Measurements from ENCODE around the gene PAK4.

Gene PAK4

GRCh38 chr19:39147480-39147879 lies 21.9 kb downstream of the PAK4 start:
- DNase-seq, result no peak

GRCh38 chr19:39148939-39149529 lies 23.4 kb downstream of the PAK4 start:
- no peak for DNase-seq

- no peak for DNase-seq
Measured at GRCh38 chr19:39150235-39150634, 24.6 kb downstream of the PAK4 start.

GRCh38 chr19:39150807-39151600 lies 25.4 kb downstream of the PAK4 start:
- DNase-seq, result no peak

GRCh38 chr19:39152066-39152465 lies 26.5 kb downstream of the PAK4 start:
- no peak for DNase-seq

- DNase-seq, result no peak
Measured at GRCh38 chr19:39154100-39154628, 28.6 kb downstream of the PAK4 start.

- DNase-seq, result no peak
Measured at GRCh38 chr19:39154629-39155100, 29.1 kb downstream of the PAK4 start.

GRCh38 chr19:39155114-39155700 lies 29.6 kb downstream of the PAK4 start:
- DNase-seq, result no peak

- DNase-seq, result no peak
Measured at GRCh38 chr19:39155741-39156140, 30.2 kb downstream of the PAK4 start.

- no peak for DNase-seq
Measured at GRCh38 chr19:39156326-39157230, 31.0 kb downstream of the PAK4 start.

- DNase-seq, result no peak
Measured at GRCh38 chr19:39157275-39157996, 31.9 kb downstream of the PAK4 start.

- no peak for DNase-seq
Measured at GRCh38 chr19:39157997-39158389, 32.4 kb downstream of the PAK4 start.

GRCh38 chr19:39158646-39159260 lies 33.2 kb downstream of the PAK4 start:
- no peak for DNase-seq

- DNase-seq, result no peak
Measured at GRCh38 chr19:39160523-39160861, 34.9 kb downstream of the PAK4 start.

GRCh38 chr19:39160889-39161672 lies 35.5 kb downstream of the PAK4 start:
- no peak for DNase-seq

- no peak for DNase-seq
Measured at GRCh38 chr19:39162441-39163043, 37.0 kb downstream of the PAK4 start.

GRCh38 chr19:39163621-39164020 lies 38.0 kb downstream of the PAK4 start:
- DNase-seq, result no peak

- DNase-seq, result no peak
Measured at GRCh38 chr19:39164289-39164688, 38.7 kb downstream of the PAK4 start.

- DNase-seq, result no peak
Measured at GRCh38 chr19:39165857-39166256, 40.3 kb downstream of the PAK4 start.

- DNase-seq, result no peak
Measured at GRCh38 chr19:39166571-39167391, 41.2 kb downstream of the PAK4 start.
